Measurements from ENCODE around the gene PLG.
"Not testable (repeated sequence)": the region's sequence is repeated elsewhere in the genome, so short reads cannot be mapped to it uniquely, and the experiment has no call there.

PLG gene

DNA sequence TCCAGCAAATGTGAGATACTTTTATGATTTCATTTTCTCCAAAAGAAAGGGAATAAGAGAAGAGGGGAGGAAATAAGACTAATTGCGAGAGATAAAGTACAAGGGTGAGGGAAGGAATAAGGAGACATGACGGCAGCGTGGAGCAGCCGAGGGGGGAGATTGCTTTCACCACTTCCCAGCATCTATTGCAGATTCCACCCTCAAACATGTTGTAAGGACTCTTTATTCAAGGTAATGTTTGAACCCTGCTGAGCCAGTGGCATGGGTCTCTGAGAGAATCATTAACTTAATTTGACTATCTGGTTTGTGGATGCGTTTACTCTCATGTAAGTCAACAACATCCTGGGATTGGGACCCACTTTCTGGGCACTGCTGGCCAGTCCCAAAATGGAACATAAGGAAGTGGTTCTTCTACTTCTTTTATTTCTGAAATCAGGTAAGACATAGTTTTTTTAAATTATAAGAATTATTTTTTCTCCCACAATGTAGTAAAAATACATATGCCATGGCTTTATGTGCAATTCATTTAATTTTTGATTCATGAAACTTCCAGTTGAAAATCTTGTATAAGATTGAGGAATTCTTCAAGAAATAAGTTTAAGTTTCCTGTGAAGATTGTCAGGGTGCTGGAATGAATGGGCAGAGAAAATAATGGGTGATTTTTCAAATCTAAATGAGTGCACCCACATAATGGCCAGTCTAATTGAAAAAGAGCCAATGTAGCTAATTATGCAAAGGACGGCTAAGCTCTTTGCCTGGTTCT, at the start of gene PLG:
TSS of gene PLG (plus strand) at position 327 of the 763 bp plus-strand sequence. CDS start at position 388, 61 bp downstream.
- DNase-seq (ENCODE audit: low read depth in 3 of 3, low spot score in 1 of 3), result not testable (repeated sequence)

DNA sequence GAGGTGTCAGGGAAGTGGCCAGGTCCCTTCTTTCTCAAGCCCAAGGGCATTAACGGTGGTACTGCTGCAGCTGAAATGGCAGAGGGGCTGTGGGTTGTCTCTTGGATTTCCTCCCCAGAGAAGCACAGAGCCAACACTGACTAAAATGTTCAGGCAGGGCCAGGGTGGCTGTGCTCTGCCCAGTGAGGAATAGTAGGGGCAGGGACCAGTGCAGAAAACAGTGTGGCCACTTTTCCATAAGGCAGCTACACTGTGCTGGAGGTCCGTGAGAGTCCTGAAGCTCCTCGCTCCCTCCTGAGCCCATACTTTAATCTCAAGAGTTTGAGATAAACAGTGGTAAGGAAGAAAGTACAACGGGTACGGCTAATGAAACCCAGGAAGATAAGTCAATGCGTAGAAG, 42.5 kb upstream of the PLG start:
- no peak for DNase-seq (ENCODE audit: low read depth in 3 of 3, low spot score in 1 of 3)

DNA sequence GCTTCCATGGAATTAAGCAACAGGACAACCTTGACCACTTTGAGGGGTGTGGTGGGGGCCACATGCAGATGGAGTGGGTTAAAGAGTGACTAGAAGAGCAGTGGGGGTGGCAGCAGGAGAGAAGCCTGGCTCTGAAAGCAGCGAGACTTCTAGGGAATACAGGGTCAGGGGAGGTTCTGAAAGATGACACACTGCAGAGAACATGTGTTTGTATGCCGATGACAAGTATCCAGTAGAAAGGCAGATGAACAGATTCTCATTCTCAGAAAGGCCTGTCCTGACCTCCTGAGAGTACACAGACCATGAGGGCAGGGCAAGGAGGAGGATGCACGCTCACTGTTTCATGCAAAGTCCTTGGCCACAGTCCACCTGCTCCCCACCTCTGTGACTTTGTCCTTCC, 40.8 kb upstream of the PLG start:
- DNase-seq (ENCODE audit: low read depth in 3 of 3, low spot score in 1 of 3), result no peak

DNA sequence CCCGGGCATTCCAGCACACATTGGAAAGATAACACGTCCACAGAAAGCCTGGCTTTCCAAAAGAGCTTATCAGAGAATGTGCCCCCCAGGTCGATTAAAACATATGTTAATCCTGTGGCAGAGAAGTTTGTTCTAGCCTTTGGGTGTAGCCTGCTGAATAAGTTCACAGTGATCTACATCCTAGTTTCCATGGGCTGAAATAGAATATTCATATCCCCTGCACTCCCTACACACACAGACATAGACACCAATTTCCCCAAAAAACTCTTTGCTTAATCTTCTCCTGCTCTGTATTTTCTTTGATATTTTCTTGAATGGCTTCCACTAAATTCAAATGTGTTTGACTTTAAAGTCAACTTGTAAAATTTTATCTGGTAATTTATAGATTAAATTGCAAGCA, 39.6 kb upstream of the PLG start:
- no peak for DNase-seq (ENCODE audit: low read depth in 3 of 3, low spot score in 1 of 3)

DNA sequence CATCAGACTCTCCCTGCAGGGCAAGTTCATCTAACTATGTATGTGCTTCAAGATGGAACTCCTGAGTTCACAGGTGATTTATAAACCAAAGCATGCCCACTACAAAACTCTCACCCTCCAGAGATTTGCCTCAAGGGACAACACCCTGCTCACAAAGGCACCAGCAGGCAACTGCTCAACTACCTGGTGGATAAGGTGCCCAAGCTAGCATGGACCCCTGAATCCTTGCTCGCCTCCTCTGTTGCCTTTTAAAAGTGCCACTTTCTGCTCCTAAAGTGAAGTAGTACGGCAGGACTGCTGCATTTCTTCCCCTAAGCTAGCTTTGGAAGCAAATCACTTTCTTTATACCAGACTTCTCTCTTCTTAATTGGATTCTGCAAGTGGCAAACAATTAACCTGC, 39.2 kb upstream of the PLG start:
- DNase-seq (ENCODE audit: low read depth in 3 of 3, low spot score in 1 of 3), result no peak

DNA sequence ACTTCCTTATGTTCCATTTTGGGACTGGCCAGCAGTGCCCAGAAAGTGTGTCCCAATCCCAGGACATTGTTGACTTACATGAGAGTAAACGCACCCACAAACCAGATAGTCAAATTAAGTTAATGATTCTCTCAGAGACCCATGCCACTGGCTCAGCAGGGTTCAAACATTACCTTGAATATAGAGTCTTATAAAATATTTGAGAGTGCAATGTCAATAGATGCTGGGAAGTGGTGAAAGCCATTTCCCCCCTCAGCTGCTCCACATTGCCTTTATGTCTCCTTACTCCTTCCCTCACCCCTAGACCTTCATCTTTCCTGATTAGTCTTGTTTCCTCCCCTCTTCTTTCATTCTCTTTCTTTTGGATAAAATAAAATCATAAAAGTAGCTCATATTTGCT, 37.8 kb upstream of the PLG start, which contains the start of gene LPA:
TSS of gene LPA (minus strand) at position 78 of the 400 bp plus-strand sequence. CDS start at position 17, 61 bp downstream.
- DNase-seq (ENCODE audit: low read depth in 3 of 3, low spot score in 1 of 3), result not testable (repeated sequence)

DNA sequence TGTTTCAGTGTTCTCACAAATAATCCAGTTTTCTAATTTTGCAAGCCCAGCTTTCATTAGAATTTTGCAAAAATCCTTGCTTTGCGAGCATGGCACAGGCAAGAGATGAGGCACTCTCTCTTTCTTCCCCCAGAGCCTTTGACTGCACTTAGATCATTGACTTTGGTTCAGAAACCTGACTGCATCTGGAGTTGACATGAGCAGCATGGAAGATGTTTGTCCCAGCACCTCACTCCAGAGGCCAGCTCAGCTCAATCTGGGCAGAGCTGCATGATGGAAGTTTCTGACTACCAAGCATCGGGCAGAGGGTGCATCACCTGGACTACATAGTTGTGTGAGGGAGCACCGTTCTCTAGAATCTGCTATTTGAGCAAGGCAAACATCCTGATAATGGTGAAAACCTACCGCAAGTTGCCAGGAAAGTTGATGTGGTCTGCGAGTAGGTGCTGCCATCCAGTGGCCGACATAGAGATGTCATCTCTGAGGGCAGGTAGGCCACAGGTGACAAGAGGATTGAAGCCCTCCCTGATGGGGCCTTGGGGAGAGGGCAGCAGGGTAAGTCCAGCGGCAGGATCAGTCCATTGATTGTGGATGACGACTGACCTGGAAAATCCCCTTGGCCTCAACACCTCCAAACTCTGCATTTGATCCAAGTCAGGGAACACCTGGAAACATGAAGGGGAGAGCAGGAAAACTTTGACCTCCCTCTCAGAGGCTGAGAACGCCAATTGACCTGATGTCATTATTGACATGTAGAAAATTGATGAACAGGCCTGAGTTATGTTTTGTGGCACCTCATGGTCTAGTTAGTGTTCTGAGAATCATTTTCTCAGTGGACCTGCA, 34.2 kb upstream of the PLG start:
- peak in 1 of 3 donors; percentile 8 for DNase-seq (ENCODE audit: low read depth in 3 of 3, low spot score in 1 of 3)

DNA sequence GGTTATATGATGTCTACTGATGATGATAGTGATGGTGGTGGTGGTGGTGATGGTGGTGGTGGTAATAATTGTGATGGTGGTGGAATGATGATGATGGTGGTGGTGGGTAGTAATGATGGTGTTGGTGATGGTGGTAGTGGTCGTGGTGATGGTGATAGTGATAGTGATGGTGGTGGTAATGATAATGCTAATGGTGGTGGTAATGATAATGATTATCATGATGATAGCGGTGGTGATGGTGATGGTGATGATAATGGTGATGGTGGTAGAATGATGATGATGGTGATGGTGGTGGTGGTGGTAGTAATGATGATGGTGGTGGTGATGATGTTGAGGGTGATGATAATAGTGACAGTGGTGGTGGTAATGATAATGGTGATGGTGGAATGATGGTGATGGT, 33.5 kb upstream of the PLG start:
- no peak for DNase-seq (ENCODE audit: low read depth in 3 of 3, low spot score in 1 of 3)

DNA sequence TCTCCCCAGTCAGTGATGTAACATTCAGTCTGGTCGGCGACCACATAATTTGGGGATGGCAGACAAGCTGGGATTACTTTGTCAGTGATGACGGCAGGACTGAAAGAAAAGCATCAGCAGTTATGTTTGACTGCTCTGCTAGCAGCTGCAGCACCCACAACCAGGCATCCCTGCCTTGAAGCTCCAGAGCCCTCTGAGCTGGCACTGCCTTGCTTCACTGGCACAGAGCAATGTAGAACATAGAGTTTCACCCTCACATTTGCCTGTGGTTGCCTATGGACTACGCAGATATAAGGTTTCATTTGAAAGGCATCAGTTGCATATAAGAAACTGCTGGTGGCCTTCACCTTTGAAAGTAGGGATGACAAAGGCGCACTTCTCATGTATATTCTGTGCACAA, 25.6 kb upstream of the PLG start:
- not testable (repeated sequence) for DNase-seq (ENCODE audit: low read depth in 3 of 3, low spot score in 1 of 3)

DNA sequence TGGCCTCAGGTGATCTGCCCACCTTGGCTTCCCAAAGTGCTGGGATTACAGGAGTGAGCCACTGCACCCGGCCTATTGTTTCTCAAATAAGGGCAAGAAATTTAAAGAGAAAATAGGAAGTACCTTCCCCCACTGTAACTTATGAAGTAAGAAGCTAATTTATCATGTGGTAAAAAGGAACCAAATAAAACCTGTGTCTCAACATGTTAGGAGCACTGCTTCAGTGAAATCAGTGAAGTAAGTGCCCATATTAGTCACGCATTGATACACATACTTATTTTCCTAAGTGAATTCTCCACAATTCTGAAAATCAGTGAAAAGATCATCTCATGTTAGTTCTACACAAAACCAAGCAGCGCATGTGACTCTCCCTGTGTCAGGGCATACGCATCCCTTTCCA, 23.8 kb upstream of the PLG start:
- no peak for DNase-seq (ENCODE audit: low read depth in 3 of 3, low spot score in 1 of 3)

DNA sequence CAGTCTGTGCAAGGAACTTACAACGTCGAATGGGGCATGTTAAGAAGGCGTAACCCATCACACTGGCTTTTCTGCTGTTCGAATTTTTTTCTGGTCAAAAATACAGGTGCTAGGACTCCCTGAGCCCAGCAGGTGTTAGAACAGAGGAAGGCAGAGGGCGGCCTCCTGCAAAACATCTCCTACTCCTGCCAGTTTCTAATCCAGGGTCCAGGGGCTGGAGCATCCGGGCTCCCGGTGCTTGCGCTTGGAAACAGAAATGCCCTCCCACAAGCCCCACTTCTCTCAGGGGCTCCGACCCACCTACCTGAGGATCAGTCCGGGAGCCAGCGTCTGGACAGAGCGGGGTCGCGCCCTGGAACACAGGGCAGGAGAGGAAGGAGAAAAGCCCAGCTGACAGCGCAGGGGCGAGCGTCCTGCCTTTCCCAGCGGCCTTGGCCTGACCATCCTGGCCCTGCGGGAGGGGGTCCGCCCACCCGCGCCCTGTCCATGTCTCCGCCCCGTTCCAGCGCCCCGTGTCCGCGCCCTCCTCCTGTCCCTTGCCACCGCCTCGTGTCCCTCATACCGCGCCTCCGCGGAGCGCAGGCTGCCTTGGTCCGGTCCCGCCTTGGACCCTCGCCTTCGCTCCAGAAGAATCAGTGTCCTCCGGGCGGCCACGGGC, 23.2 kb upstream of the PLG start:
- DNase-seq (ENCODE audit: low read depth in 3 of 3, low spot score in 1 of 3), result no peak

DNA sequence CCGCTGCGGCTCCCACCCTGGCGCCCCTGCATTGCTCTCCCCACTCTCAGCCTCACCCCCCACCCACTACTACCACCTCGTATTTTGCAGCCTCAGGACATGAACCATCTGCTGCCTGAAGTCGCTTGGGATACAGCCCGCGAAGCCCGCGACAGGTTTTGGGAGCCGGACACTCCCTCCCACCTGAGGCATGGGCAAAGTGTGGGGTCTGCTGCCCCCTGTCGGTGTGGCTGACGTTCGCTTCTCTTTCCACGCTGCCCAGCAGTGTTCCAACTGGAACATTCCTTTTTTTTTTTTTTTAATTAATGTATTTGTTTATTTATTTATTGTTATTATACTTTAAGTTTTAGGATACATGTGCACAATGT, 22.7 kb upstream of the PLG start:
- DNase-seq (ENCODE audit: low read depth in 3 of 3, low spot score in 1 of 3), result no peak

DNA sequence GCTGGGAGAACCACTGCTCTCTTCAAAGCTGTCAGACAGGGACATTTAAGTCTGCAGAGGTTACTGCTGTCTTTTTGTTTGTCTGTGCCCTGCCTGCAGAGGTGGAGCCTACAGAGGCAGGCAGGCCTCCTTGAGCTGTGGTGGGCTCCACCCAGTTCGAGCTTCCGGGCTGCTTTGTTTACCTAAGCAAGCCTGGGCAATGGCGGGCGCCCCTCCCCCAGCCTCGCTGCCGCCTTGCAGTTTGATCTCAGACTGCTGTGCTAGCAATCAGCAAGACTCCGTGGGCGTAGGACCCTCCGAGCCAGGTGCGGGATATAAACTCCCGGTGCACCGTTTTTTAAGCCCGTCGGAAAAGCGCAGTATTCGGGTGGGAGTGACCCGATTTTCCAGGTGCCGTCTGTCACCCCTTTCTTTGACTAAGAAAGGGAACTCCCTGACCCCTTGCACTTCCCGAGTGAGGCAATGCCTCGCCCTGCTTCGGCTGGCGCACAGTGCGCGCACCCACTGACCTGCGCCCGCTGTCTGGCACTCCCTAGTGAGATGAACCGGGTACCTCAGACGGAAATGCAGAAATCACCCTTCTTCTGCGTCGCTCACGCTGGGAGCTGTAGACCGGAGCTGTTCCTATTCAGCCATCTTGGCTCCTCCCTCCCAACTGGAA, 16.8 kb upstream of the PLG start:
- DNase-seq (ENCODE audit: low read depth in 3 of 3, low spot score in 1 of 3), result not testable (repeated sequence)

DNA sequence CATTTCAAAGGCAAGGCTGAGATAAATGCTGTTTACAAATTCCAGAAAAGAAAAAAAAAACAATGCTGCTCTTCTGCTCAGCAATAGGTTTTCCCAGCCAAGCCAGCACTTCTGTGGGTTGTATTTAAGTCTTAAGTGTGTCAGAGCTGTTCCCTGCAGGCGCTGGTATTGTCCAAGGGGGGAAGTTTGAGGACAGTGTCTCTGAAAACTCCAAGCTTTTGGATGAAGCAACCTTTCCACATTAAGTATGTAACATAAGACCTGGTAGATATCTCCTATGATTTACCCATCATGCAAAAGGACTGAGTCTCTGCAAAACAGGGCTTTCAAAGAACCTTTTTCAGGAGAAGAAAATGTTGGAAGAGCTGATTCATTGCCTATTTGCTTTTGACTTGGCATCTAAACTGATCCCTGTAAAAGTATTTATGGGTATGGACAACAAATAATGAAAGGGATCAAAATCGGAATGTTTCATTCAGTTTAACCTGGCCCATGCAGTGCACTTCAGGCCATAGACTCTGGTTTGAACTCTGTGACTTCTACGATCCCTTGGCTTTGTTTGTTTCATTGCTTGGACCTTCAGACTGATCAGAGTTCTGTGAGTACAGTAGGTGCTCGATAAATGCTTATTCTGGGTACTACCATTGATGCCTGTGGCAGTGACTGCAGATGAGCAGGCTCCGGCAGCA, 16.1 kb upstream of the PLG start:
- DNase-seq (ENCODE audit: low read depth in 3 of 3, low spot score in 1 of 3), result no peak

DNA sequence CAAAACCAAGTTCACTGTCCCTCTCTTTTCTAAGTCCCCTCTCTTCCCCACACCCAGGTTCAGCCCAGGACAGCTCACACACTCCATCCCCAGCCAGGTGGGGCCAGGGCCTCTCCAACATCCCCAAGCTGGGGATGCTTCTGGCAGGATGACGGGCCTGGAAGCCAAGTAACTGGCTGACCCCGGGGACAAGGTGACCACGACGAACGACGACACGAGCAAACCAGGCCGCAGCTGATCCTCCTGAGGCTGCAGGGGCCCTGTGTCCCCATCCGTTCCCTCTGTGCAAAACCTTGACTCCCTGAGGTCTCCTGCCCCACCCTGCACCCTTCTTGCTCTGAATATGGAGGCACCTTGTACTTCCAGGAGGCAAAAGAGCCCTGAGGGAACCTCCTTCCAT, 11.6 kb upstream of the PLG start:
- DNase-seq (ENCODE audit: low read depth in 3 of 3, low spot score in 1 of 3), result no peak

DNA sequence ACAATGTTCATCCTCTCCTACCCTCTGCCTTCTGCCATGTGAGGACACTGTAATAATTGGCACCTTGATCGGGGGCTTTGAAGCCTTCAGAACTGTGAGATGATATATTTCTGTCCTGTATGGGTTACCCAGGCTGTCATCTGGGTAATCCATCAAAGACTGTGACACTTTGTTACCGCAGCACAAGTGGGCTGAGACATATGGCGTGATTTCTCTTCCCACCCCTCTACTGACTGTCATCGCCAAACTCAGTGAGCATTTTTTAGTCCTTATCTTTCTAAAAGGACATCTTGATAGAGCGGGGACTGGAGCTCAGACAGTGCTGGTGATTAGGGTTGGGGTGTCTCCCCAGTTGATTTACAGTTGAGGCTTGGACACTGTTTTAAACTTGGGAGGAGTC, 10.4 kb upstream of the PLG start:
- no peak for DNase-seq (ENCODE audit: low read depth in 3 of 3, low spot score in 1 of 3)

DNA sequence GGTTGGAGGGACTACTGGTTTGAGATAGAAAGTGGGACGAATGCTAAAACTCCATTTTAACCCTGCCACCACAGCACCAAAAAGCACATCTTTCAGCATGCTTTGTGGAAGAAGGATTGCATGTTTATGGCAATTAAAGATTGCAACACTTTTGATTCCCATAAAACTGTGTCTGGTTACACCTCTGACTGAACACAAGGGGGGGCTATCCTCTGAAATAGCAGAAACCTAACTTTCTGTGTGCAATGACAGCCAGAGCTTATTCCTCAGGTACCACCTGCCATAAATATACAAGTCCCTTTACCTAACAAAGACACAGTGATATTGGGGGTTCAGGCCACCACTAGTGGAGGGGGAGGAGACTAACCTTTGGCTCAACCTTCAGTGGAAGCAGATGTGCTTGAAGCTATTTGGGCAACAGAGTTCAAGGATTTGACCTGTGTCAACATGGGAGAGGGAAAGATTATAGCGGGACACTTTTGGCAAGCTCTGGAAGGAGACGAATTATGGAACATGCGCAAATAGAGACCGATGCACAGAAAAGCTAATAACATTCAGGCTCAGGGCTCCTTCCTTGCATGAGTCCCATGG, 9.6 kb upstream of the PLG start:
- DNase-seq (ENCODE audit: low read depth in 3 of 3, low spot score in 1 of 3), result no peak

DNA sequence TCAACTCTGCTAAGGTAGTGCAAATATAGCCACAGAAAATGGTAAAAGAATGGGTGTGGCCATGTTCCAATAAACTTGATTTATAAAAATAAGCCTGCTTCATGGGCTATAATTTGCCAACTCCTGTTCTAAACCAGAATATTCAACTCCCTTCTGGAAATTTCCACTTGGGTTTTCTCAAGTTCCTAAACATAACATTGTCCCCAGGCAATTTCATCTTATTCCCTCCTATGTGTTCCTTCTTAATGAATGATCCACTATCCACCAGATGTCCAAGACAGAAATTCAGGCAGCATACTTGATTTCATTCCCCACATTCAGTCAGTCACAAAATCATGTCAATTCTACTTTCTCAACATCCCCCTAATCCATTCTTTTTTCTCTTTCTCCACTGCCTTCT, 7.0 kb upstream of the PLG start:
- DNase-seq (ENCODE audit: low read depth in 3 of 3, low spot score in 1 of 3), result not testable (repeated sequence)

DNA sequence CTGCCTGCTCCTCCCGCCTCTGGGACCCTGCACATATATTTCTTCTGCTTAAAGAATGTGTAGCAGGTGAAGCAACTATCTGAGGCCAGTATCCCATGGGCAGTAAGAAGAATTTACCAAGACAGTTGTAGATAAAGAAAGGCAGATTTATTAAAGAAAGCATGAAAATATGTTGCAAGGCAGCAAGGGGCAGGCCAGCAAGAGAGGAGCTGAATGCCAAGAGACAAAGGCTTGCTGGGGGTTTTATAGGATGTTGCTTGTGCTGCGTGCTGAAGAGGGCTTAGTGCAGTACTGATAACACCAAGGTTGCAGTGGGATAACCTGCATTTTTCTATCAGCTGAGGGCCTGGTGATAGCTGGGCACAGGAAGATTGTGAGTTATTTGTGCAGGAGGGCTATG, 6.4 kb upstream of the PLG start:
- DNase-seq (ENCODE audit: low read depth in 3 of 3, low spot score in 1 of 3), result not testable (repeated sequence)

DNA sequence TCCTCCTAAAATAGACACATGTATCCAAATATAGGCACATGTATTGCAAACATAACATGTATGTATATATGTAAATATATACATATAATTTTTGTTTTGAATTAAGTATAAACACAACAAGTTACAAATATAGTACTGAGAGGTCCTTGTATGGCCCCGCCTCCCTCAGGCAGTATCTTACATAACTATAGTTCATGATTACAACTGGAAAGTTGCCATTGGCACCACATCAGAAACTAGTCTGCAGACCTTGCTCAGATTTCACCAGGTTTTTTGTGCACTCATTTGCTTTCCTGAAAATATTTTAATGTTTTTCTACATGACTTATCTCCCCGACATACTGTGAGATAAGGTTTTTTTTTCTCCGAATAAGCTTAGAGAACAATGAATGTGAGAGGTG, 5.2 kb upstream of the PLG start:
- DNase-seq (ENCODE audit: low read depth in 3 of 3, low spot score in 1 of 3), result not testable (repeated sequence)

Data from stimulated activated CD4-positive, alpha-beta T cell treated with anti-CD3 and anti-CD28 coated beads, TNF-alpha, amount 100 ng/mL, for 1 hour (primary cell).